Measurements from ENCODE around the gene SEMA3F.

The SEMA3F gene

GRCh38 chr3:50192689-50193141 lies 37.6 kb downstream of the SEMA3F start:
- DNase-seq (ENCODE audit: low read depth in 1 of 2, low spot score in 1 of 2): peak; percentile 66 to 79

GRCh38 chr3:50193286-50193685 lies 38.2 kb downstream of the SEMA3F start:
- no peak for DNase-seq (ENCODE audit: low read depth in 1 of 2, low spot score in 1 of 2)

GRCh38 chr3:50193746-50194127 lies 38.6 kb downstream of the SEMA3F start:
- DNase-seq (ENCODE audit: low read depth in 1 of 2, low spot score in 1 of 2): no peak

GRCh38 chr3:50194128-50194902 lies 39.2 kb downstream of the SEMA3F start:
- DNase-seq (ENCODE audit: low read depth in 1 of 2, low spot score in 1 of 2): peak; percentile 69 to 77

GRCh38 chr3:50194903-50195500 lies 39.9 kb downstream of the SEMA3F start:
- peak in 1 of 2 donors; percentile 15 for DNase-seq (ENCODE audit: low read depth in 1 of 2, low spot score in 1 of 2)

- DNase-seq (ENCODE audit: low read depth in 1 of 2, low spot score in 1 of 2): no peak
Observed at GRCh38 chr3:50195501-50196252, 40.6 kb downstream of the SEMA3F start.

- DNase-seq (ENCODE audit: low read depth in 1 of 2, low spot score in 1 of 2): no peak
Observed at GRCh38 chr3:50196253-50196801, 41.2 kb downstream of the SEMA3F start.

GRCh38 chr3:50201573-50202315 lies 46.6 kb downstream of the SEMA3F start:
- DNase-seq (ENCODE audit: low read depth in 1 of 2, low spot score in 1 of 2): no peak

- no peak for DNase-seq (ENCODE audit: low read depth in 1 of 2, low spot score in 1 of 2)
Observed at GRCh38 chr3:50202353-50203112, 47.4 kb downstream of the SEMA3F start.

GRCh38 chr3:50203113-50203808 lies 48.1 kb downstream of the SEMA3F start:
- DNase-seq (ENCODE audit: low read depth in 1 of 2, low spot score in 1 of 2): no peak

- no peak for DNase-seq (ENCODE audit: low read depth in 1 of 2, low spot score in 1 of 2)
Observed at GRCh38 chr3:50203809-50204803, 49.0 kb downstream of the SEMA3F start.

GRCh38 chr3:50204804-50205412 lies 49.8 kb downstream of the SEMA3F start, which contains the start of gene SLC38A3:
Gene SLC38A3 (plus strand): TSS chr3:50205271. CDS start chr3:50214200, 8,929 bp downstream.
- DNase-seq (ENCODE audit: low read depth in 1 of 2, low spot score in 1 of 2): no peak

GRCh38 chr3:50205413-50206276 lies 50.5 kb downstream of the SEMA3F start:
- DNase-seq (ENCODE audit: low read depth in 1 of 2, low spot score in 1 of 2): no peak

- no peak for DNase-seq (ENCODE audit: low read depth in 1 of 2, low spot score in 1 of 2)
Observed at GRCh38 chr3:50207359-50208042, 52.4 kb downstream of the SEMA3F start.

- DNase-seq (ENCODE audit: low read depth in 1 of 2, low spot score in 1 of 2): no peak
Observed at GRCh38 chr3:50208677-50209344, 53.7 kb downstream of the SEMA3F start.

- DNase-seq (ENCODE audit: low read depth in 1 of 2, low spot score in 1 of 2): no peak
Observed at GRCh38 chr3:50210176-50210509, 55.0 kb downstream of the SEMA3F start.
